HUES48 (cell line): ENCODE measurements around the gene SERPINB5.

ENCODE experiments used
- H3K27ac ChIP-seq: one replicate; pipeline ENCODE4 v1.7.0; 2013; ENCODE audit warnings: low read depth, low read length, inconsistent platforms
- H3K27me3 ChIP-seq: 2 replicates; pipeline ENCODE4 v1.6.1; 2013; ENCODE audit warnings: mild to moderate bottlenecking, low read length; ENCODE audit not compliant: control insufficient read depth, insufficient read depth
- H3K36me3 ChIP-seq: 2 replicates; pipeline ENCODE4 v1.6.1; 2013; ENCODE audit warnings: low read length; ENCODE audit not compliant: control insufficient read depth, insufficient read depth
- H3K4me1 ChIP-seq: 2 replicates; pipeline ENCODE4 v1.6.1; 2013; ENCODE audit warnings: mild to moderate bottlenecking, low read length; ENCODE audit not compliant: control insufficient read depth, insufficient read depth
- H3K4me3 ChIP-seq: 2 replicates; pipeline ENCODE4 v1.5.1; 2013; ENCODE audit warnings: mild to moderate bottlenecking, low read depth, low read length
- H3K9ac ChIP-seq: 2 replicates; pipeline ENCODE4 v1.6.1; 2013; ENCODE audit warnings: mild to moderate bottlenecking, low read depth, low read length, moderate library complexity
- H3K9me3 ChIP-seq: 2 replicates; pipeline ENCODE4 v1.6.1; 2013; ENCODE audit warnings: low read length; ENCODE audit not compliant: control insufficient read depth, insufficient read depth

Gene SERPINB5

GRCh38 chr18:63467699-63468098 is 9.1 kb upstream of the SERPINB5 start:
- Histone ChIP-seq H3K36me3 (no peaks in the 10 kb centered on the region), H3K4me1 (no peaks in the 10 kb centered on the region), H3K27ac (no peak overlapping the region), H3K9ac (no peak overlapping the region), H3K27me3 (no peaks in the 10 kb centered on the region), H3K4me3 (no peak overlapping the region), H3K9me3 (no peaks in the 10 kb centered on the region)

- Histone ChIP-seq H3K27ac (no peak overlapping the region), H3K36me3 (no peaks in the 10 kb centered on the region), H3K9me3 (no peaks in the 10 kb centered on the region), H3K9ac (no peak overlapping the region), H3K4me1 (no peaks in the 10 kb centered on the region), H3K27me3 (no peaks in the 10 kb centered on the region), H3K4me3 (no peak overlapping the region)
Observed at GRCh38 chr18:63468575-63468974, 8.2 kb upstream of the SERPINB5 start.

- Histone ChIP-seq H3K9me3 (no peaks in the 10 kb centered on the region), H3K36me3 (no peaks in the 10 kb centered on the region), H3K4me1 (no peaks in the 10 kb centered on the region), H3K27me3 (no peaks in the 10 kb centered on the region), H3K27ac (no peak overlapping the region), H3K9ac (no peak overlapping the region), H3K4me3 (no peak overlapping the region)
Observed at GRCh38 chr18:63470751-63471150, 6.0 kb upstream of the SERPINB5 start.

DNA sequence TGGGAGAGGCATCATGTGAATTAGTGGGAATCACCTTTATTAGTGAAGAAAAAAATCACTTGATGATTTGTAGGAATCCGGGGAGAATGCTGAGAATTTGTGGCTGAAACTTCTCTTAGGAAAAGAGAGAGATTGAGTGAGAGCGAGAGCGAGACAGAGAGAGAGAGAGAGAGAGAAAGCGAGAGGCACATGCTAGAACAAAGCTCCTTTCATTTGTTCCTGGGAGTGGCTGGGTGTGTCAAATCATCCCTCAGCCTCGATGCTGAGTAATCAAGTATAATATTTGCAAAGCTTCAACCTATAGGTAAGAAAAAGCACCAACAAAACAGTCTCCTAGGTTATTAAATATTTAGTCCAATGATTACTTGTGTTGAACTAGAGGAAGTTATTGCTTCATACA is 4.4 kb upstream of the SERPINB5 start:
- Histone ChIP-seq H3K27ac (no peak overlapping the region), H3K4me1 (no peaks in the 10 kb centered on the region), H3K9me3 (no peaks in the 10 kb centered on the region), H3K4me3 (no peak overlapping the region), H3K27me3 (no peaks in the 10 kb centered on the region), H3K36me3 (no peaks in the 10 kb centered on the region), H3K9ac (no peak overlapping the region)

- Histone ChIP-seq H3K9ac (no peak overlapping the region), H3K9me3 (no peaks in the 10 kb centered on the region), H3K4me1 (no peaks in the 10 kb centered on the region; the same call in 1 of the 2 replicates), H3K4me3 (no peak overlapping the region), H3K36me3 (no peaks in the 10 kb centered on the region), H3K27me3 (no peaks in the 10 kb centered on the region), H3K27ac (no peak overlapping the region)
Observed at GRCh38 chr18:63477200-63477599, 442 bp downstream of the SERPINB5 start.

DNA sequence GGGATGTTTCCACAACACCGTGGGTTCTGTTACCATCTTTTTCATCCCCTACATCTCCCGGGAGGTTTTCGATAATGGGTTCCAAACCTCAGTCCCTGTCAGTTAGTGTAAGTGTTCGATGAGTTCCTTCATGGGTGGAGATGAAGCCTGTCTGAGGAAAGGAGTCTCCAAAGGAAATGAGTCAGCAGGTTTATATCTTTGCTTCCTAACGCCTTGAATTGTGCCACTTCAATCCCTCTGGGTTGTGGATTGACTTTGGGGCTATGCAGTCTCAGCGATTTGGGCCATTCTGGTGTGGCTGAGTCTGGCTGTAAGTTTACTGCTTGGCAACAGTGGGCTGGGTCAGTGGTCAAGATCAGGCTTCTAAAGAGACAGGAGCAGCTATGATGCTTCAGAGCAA is 1.2 kb downstream of the SERPINB5 start:
- Histone ChIP-seq H3K4me1 (no peaks in the 10 kb centered on the region; the same call in 1 of the 2 replicates), H3K9ac (no peak overlapping the region), H3K4me3 (no peak overlapping the region), H3K9me3 (no peaks in the 10 kb centered on the region), H3K36me3 (no peaks in the 10 kb centered on the region), H3K27me3 (no peaks in the 10 kb centered on the region), H3K27ac (no peak overlapping the region)

GRCh38 chr18:63479826-63480225 is 3.1 kb downstream of the SERPINB5 start:
- Histone ChIP-seq H3K9ac (no peak overlapping the region), H3K27me3 (no peaks in the 10 kb centered on the region), H3K36me3 (no peaks in the 10 kb centered on the region), H3K27ac (no peak overlapping the region), H3K4me1 (no peaks in the 10 kb centered on the region; the same call in 1 of the 2 replicates), H3K9me3 (no peaks in the 10 kb centered on the region), H3K4me3 (no peak overlapping the region)

- H3K9me3 ChIP-seq: no peaks in the 10 kb centered on the region
- H3K9ac ChIP-seq: no peak overlapping the region
- no peak overlapping the region for H3K27ac ChIP-seq
- no peaks in the 10 kb centered on the region for H3K27me3 ChIP-seq
- H3K36me3 ChIP-seq: no peaks in the 10 kb centered on the region
- H3K4me3 ChIP-seq: no peak overlapping the region
- H3K4me1 ChIP-seq: no peaks in the 10 kb centered on the region; the same call in 1 of the 2 replicates
Observed at GRCh38 chr18:63480476-63480875, 3.7 kb downstream of the SERPINB5 start.

DNA sequence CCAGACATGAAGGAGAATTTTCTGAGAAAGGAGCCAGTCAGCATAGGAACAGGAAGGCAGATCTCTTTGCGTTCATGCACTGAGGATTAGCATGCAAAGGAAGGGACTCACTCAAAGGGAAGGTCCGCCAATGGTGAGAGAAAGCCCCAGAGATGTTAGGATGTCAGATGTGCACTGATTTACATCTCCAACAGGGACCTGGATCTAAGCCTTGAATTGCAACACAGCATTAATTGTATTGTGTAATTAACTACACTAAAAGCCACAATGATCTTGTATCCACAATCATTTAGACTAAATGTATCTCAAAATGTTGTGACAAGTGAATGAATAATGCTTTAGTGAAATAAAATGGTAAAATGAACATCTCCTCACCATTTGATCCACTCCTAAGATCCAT is 4.2 kb downstream of the SERPINB5 start:
- no peak overlapping the region for H3K9ac ChIP-seq
- no peaks in the 10 kb centered on the region; the same call in 1 of the 2 replicates for H3K4me1 ChIP-seq
- H3K27ac ChIP-seq: no peak overlapping the region
- H3K4me3 ChIP-seq: no peak overlapping the region
- H3K36me3 ChIP-seq: no peaks in the 10 kb centered on the region
- H3K27me3 ChIP-seq: no peaks in the 10 kb centered on the region
- H3K9me3 ChIP-seq: no peaks in the 10 kb centered on the region

- H3K27ac ChIP-seq: no peak overlapping the region
Observed at GRCh38 chr18:63487676-63488075, 10.9 kb downstream of the SERPINB5 start.

DNA sequence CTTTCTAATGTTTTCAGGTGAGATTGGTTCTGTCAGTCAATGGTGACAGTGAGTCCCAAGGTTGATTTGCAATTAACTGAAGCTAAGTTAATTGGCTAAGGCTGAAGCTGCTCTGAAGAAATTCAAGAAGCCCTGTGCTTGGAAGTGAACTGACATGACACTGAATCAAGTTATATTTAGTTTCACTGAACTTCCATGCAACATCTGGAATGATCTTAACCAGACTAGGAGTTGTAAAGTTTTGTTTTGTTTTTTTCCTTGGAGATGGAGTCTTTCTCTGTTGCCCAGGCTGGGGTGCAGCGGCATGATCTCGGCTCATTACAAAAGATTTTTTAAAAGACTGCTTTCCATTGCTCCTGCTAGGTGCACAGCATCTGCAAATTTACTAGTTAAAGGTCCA is 11.4 kb downstream of the SERPINB5 start:
- no peaks in the 10 kb centered on the region for H3K27me3 ChIP-seq
- no peak overlapping the region for H3K4me3 ChIP-seq
- no peaks in the 10 kb centered on the region for H3K4me1 ChIP-seq
- H3K9ac ChIP-seq: no peak overlapping the region
- no peak overlapping the region for H3K27ac ChIP-seq
- H3K36me3 ChIP-seq: no peaks in the 10 kb centered on the region
- no peaks in the 10 kb centered on the region for H3K9me3 ChIP-seq

More at GRCh38 chr18:63487676-63488075, 10.9 kb downstream of the SERPINB5 start:
- Histone ChIP-seq H3K9me3 (no peaks in the 10 kb centered on the region), H3K27me3 (no peaks in the 10 kb centered on the region), H3K4me1 (no peaks in the 10 kb centered on the region), H3K9ac (no peak overlapping the region), H3K36me3 (no peaks in the 10 kb centered on the region), H3K4me3 (no peak overlapping the region)

GRCh38 chr18:63492851-63493250 is 16.1 kb downstream of the SERPINB5 start:
- Histone ChIP-seq H3K9ac (no peak overlapping the region), H3K27ac (no peak overlapping the region), H3K9me3 (no peaks in the 10 kb centered on the region), H3K4me3 (no peak overlapping the region), H3K4me1 (no peaks in the 10 kb centered on the region), H3K36me3 (no peaks in the 10 kb centered on the region), H3K27me3 (no peaks in the 10 kb centered on the region)
